Body of pancreas (tissue), 4 donors: Measurements from ENCODE around the gene ARMC12.

Experiments
- POLR2A ChIP-seq, 3 donors: fragments of 450-650 bp; IDR thresholded peaks; one replicate each; pipeline ENCODE4 v1.6.1; 2016; ENCODE audit warnings: antibody characterized with exemption in 3 of 3, mild to moderate bottlenecking in 2 of 3
- TF ChIP-seq, protein P1 (sequence below), 7 experiments: fragments of 450-650 bp in 4 of 7; fragments of 200-600 bp in 3 of 7; sonication (generic) in 3 of 7; IDR thresholded peaks; one replicate each; pipeline ENCODE4 v1.5.1; 2016 to 2019; ENCODE audit warnings: antibody characterized with exemption in 7 of 7

DNA sequence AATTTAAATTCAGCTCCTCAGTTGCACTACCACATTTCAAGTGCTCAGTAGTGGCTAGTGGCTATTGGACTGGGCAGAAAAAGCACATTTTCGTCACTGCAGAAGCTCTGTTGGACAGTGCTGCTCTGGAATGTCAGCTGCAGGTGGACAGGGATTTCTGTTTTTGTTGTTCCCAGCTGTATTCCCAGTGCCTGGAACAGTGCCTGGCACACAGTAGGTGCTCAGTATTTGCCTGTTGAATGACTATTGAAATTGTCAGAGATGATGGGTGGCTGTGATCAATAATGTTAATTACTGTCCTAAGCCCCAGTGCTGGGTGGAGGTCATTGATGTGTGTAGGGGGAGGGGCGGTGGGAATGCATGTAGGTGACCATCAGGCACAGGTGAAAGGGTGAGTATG, 49.4 kb downstream of the ARMC12 start:
- TF ChIP-seq, protein P1, sequence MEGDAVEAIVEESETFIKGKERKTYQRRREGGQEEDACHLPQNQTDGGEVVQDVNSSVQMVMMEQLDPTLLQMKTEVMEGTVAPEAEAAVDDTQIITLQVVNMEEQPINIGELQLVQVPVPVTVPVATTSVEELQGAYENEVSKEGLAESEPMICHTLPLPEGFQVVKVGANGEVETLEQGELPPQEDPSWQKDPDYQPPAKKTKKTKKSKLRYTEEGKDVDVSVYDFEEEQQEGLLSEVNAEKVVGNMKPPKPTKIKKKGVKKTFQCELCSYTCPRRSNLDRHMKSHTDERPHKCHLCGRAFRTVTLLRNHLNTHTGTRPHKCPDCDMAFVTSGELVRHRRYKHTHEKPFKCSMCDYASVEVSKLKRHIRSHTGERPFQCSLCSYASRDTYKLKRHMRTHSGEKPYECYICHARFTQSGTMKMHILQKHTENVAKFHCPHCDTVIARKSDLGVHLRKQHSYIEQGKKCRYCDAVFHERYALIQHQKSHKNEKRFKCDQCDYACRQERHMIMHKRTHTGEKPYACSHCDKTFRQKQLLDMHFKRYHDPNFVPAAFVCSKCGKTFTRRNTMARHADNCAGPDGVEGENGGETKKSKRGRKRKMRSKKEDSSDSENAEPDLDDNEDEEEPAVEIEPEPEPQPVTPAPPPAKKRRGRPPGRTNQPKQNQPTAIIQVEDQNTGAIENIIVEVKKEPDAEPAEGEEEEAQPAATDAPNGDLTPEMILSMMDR (IDR thresholded peaks at IDR 0.05), result no peak
- TF ChIP-seq POLR2A (IDR thresholded peaks at IDR 0.05), result no peak
